ENCODE measurements around the gene POLL. TPM values are rescaled to one million over a fixed set of nuclear protein-coding genes. Genes with fewer than 3 reads are reported as not detected.

POLL gene
- total RNA-seq, 1 donor from 2014 or later: 27.8 TPM

- peak overlapping the region; percentile 90 for H2AFZ ChIP-seq (ENCODE audit: low read depth, low read length)
- H3K27ac Mint-ChIP-seq (ENCODE audit: unreplicated experiment): peak overlapping the region; percentile 41
- H3K9ac ChIP-seq (ENCODE audit: low read length): peak overlapping the region; percentile 88
These were observed 822 bp upstream of the POLL start for GRCh38 chr10:101588879-101589278.

GRCh38 chr10:101585841-101586240 lies 2.2 kb downstream of the POLL start:
- H3K36me3 ChIP-seq (ENCODE audit: insufficient read depth, low read length): no peaks in the 10 kb centered on the region
- Mint-ChIP-seq H3K4me3 (ENCODE audit: unreplicated experiment) (no peak overlapping the region), H3K36me3 (ENCODE audit: low read depth, unreplicated experiment) (peaks cover 11% of the 10 kb centered on the region), H3K9me3 (ENCODE audit: unreplicated experiment) (no peaks in the 10 kb centered on the region), H3K27ac (ENCODE audit: unreplicated experiment) (peak overlapping the region; percentile 13), H3K4me1 (ENCODE audit: low read depth, unreplicated experiment) (peaks cover 12% of the 10 kb centered on the region), H3K27me3 (ENCODE audit: low read depth, unreplicated experiment) (no peaks in the 10 kb centered on the region)
- no peak for DNase-seq (ENCODE audit: low read depth)
- H3K4me1 ChIP-seq (ENCODE audit: insufficient read depth, low read length): peaks cover 16% of the 10 kb centered on the region
- no peaks in the 10 kb centered on the region for H3K9me3 ChIP-seq (ENCODE audit: insufficient read depth, low read depth, low read length)
- H3K9ac ChIP-seq (ENCODE audit: low read length): no peak overlapping the region
- H3K4me3 ChIP-seq (ENCODE audit: insufficient read depth, low read depth, low read length): no peak overlapping the region
- H3K27ac ChIP-seq (ENCODE audit: low read depth, low read length): no peak overlapping the region
- H4K20me1 ChIP-seq (ENCODE audit: insufficient read depth, low read length): no peaks in the 10 kb centered on the region
- H2AFZ ChIP-seq (ENCODE audit: low read depth, low read length): no peak overlapping the region
- no peak overlapping the region for H3K4me2 ChIP-seq (ENCODE audit: low read length)
- H3K27me3 ChIP-seq (ENCODE audit: insufficient read depth, low read length): no peaks in the 10 kb centered on the region
- FAIRE-seq: no peak
- TF ChIP-seq EZH2 (IDR thresholded peaks at IDR 0.05; ENCODE audit: insufficient read depth, low read length) (no peak), CTCF (IDR thresholded peaks at IDR 0.05; ENCODE audit: insufficient read depth, low read depth, low read length) (no peak)
- H3K79me2 ChIP-seq (ENCODE audit: insufficient read depth, low read length): peaks cover 17% of the 10 kb centered on the region

More at GRCh38 chr10:101588879-101589278, 822 bp upstream of the POLL start:
- Histone ChIP-seq H3K36me3 (ENCODE audit: insufficient read depth, low read length) (no peaks in the 10 kb centered on the region), H3K4me1 (ENCODE audit: insufficient read depth, low read length) (peaks cover 16% of the 10 kb centered on the region), H3K27me3 (ENCODE audit: insufficient read depth, low read length) (no peaks in the 10 kb centered on the region), H3K4me2 (ENCODE audit: low read length) (peak overlapping the region; percentile 95), H3K27ac (ENCODE audit: low read depth, low read length) (peak overlapping the region; percentile 59), H3K9me3 (ENCODE audit: insufficient read depth, low read depth, low read length) (no peaks in the 10 kb centered on the region), H3K79me2 (ENCODE audit: insufficient read depth, low read length) (peaks cover 17% of the 10 kb centered on the region), H3K4me3 (ENCODE audit: insufficient read depth, low read depth, low read length) (peak overlapping the region; percentile 96), H4K20me1 (ENCODE audit: insufficient read depth, low read length) (no peaks in the 10 kb centered on the region)
- TF ChIP-seq CTCF (IDR thresholded peaks at IDR 0.05; ENCODE audit: insufficient read depth, low read depth, low read length): no peak
- TF ChIP-seq EZH2 (IDR thresholded peaks at IDR 0.05; ENCODE audit: insufficient read depth, low read length): no peak
- no peaks in the 10 kb centered on the region for H3K9me3 Mint-ChIP-seq (ENCODE audit: unreplicated experiment)
- no peak for FAIRE-seq
- peak; percentile 50 for DNase-seq (ENCODE audit: low read depth)
- no peaks in the 10 kb centered on the region for H3K27me3 Mint-ChIP-seq (ENCODE audit: low read depth, unreplicated experiment)
- peaks cover 12% of the 10 kb centered on the region for H3K4me1 Mint-ChIP-seq (ENCODE audit: low read depth, unreplicated experiment)
- peaks cover 4% of the 10 kb centered on the region for H3K36me3 Mint-ChIP-seq (ENCODE audit: low read depth, unreplicated experiment)
- peak overlapping the region; percentile 96 for H3K4me3 Mint-ChIP-seq (ENCODE audit: unreplicated experiment)

- FAIRE-seq: no peak
- H3K4me1 Mint-ChIP-seq (ENCODE audit: low read depth, unreplicated experiment): peaks cover 2% of the 10 kb centered on the region
- Histone ChIP-seq H3K27me3 (ENCODE audit: insufficient read depth, low read length) (no peaks in the 10 kb centered on the region), H3K36me3 (ENCODE audit: insufficient read depth, low read length) (no peaks in the 10 kb centered on the region), H3K27ac (ENCODE audit: low read depth, low read length) (no peak overlapping the region), H3K4me2 (ENCODE audit: low read length) (no peak overlapping the region), H3K9ac (ENCODE audit: low read length) (no peak overlapping the region), H3K9me3 (ENCODE audit: insufficient read depth, low read depth, low read length) (no peaks in the 10 kb centered on the region), H3K4me1 (ENCODE audit: insufficient read depth, low read length) (no peaks in the 10 kb centered on the region), H2AFZ (ENCODE audit: low read depth, low read length) (no peak overlapping the region), H4K20me1 (ENCODE audit: insufficient read depth, low read length) (no peaks in the 10 kb centered on the region), H3K79me2 (ENCODE audit: insufficient read depth, low read length) (no peaks in the 10 kb centered on the region), H3K4me3 (ENCODE audit: insufficient read depth, low read depth, low read length) (no peak overlapping the region)
- no peak overlapping the region for H3K4me3 Mint-ChIP-seq (ENCODE audit: unreplicated experiment)
- no peaks in the 10 kb centered on the region for H3K9me3 Mint-ChIP-seq (ENCODE audit: unreplicated experiment)
- no peak for DNase-seq (ENCODE audit: low read depth)
- H3K36me3 Mint-ChIP-seq (ENCODE audit: low read depth, unreplicated experiment): peaks cover 23% of the 10 kb centered on the region
- H3K27ac Mint-ChIP-seq (ENCODE audit: unreplicated experiment): no peak overlapping the region
- H3K27me3 Mint-ChIP-seq (ENCODE audit: low read depth, unreplicated experiment): no peaks in the 10 kb centered on the region
- TF ChIP-seq CTCF (IDR thresholded peaks at IDR 0.05; ENCODE audit: insufficient read depth, low read depth, low read length) (no peak), EZH2 (IDR thresholded peaks at IDR 0.05; ENCODE audit: insufficient read depth, low read length) (no peak)
These were observed 7.3 kb downstream of the POLL start for GRCh38 chr10:101580486-101581399.
